Measurements from ENCODE around the gene SYNGR3.

DNA sequence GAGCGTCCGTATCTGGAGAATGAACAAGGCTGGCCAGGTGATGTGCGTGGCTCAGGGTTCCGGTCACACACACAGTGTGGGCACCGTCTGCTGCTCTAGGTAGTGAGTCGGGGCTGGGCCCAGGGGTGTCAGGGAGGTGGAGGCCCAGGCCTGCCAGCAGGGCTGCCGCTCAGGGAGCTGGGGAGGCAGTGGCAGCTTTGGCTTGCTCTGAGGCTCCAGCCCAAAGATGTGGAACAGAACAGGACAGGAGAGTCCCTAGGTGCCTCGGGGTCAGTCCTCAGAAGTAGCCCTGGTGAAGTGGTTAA, 13.6 kb upstream of the SYNGR3 start:
- TF ChIP-seq CTCF (IDR thresholded peaks at IDR 0.05; ENCODE audit: low read depth, low read length) = no peak
- TF ChIP-seq EZH2phosphoT487 (IDR thresholded peaks at IDR 0.05; ENCODE audit: low read depth) = no peak
